Esophagus squamous epithelium (tissue), 5 donors: Measurements from ENCODE around the gene FAT4. TPM values are rescaled to one million over a fixed set of nuclear protein-coding genes. Genes with fewer than 3 reads are reported as not detected.

ENCODE experiments used
- DNase-seq: peaks from one replicate; lab custom pipeline; 2025; lab: John Stamatoyannopoulos, UW
- H3K27ac ChIP-seq, 4 donors: fragments of 200-600 bp; sonication (generic); one replicate each; pipeline ENCODE4 v1.5.1; 2016 to 2019; ENCODE audit warnings: mild to moderate bottlenecking in 1 of 4
- H3K27me3 ChIP-seq, 4 donors: fragments of 200-600 bp; sonication (generic); 1 replicate in 3 of 4; 2 replicates in 1 of 4; pipeline versions ENCODE4 v1.5.1 to v1.6.0; 2017 to 2021; ENCODE audit warnings: antibody characterized with exemption in 1 of 4
- H3K36me3 ChIP-seq, 3 donors: fragments of 200-600 bp; sonication (generic); one replicate each; pipeline ENCODE4 v1.5.1; 2016 to 2019
- H3K4me1 ChIP-seq, 3 donors: fragments of 200-600 bp; sonication (generic); one replicate each; pipeline ENCODE4 v1.5.1; 2017 to 2019
- H3K4me3 ChIP-seq, 4 donors: fragments of 200-600 bp; sonication (generic); 1 replicate in 3 of 4; 2 replicates in 1 of 4; pipeline ENCODE4 v1.5.1; 2016 to 2019; ENCODE audit warnings: mild to moderate bottlenecking in 2 of 4, moderate library complexity in 1 of 4
- H3K9me3 ChIP-seq, 3 donors: fragments of 200-600 bp; sonication (generic); one replicate each; pipeline ENCODE4 v1.5.1; 2016 to 2019
- POLR2A ChIP-seq, 4 donors: fragments of 450-650 bp; IDR thresholded peaks; one replicate each; pipeline ENCODE4 v1.6.1; 2017; ENCODE audit warnings: antibody characterized with exemption in 4 of 4, mild to moderate bottlenecking in 4 of 4, moderate library complexity in 3 of 4
- intact Hi-C: fragments of 100-400 bp; cut with DNase I; formaldehyde crosslinking; loops from one replicate; pipeline ENCODE4 v1.15.0; 2022
- small RNA-seq, 4 donors: library from RNA; depleted of rRNA; stranded (forward); fragments of <200 nt; gene quantifications; one replicate each; pipeline ENCODE3, GENCODE V24; 2016
- total RNA-seq, 4 donors: library from RNA; depleted of rRNA; stranded (reverse); fragments of >200 nt; gene quantifications; one replicate each; pipeline ENCODE4 v1.1.0, GENCODE V29; 2016
- TF ChIP-seq, protein P1 (sequence below), 6 experiments: fragments of 450-650 bp in 4 of 6; fragments of 200-600 bp in 2 of 6; sonication (generic) in 2 of 6; IDR thresholded peaks; one replicate each; pipeline ENCODE4 v1.5.1; 2016 to 2019; ENCODE audit warnings: antibody characterized with exemption in 6 of 6, mild to moderate bottlenecking in 4 of 6, moderate library complexity in 4 of 6
- donor health status: DM: yes; HTN: yes; CAD: no.

The FAT4 gene
- total RNA-seq, 4 donors from 2014 or later: 0.61 to 18.5 (median 2.8) TPM

GRCh38 chr4:125360727-125361126 is 46.0 kb downstream of the FAT4 start:
- Histone ChIP-seq H3K27me3 (no peaks in the 10 kb centered on the region), H3K4me1 (no peaks in the 10 kb centered on the region)

More at GRCh38 chr4:125360727-125361126, 46.0 kb downstream of the FAT4 start:
- TF ChIP-seq POLR2A (IDR thresholded peaks at IDR 0.05): no peak
- TF ChIP-seq, protein P1, sequence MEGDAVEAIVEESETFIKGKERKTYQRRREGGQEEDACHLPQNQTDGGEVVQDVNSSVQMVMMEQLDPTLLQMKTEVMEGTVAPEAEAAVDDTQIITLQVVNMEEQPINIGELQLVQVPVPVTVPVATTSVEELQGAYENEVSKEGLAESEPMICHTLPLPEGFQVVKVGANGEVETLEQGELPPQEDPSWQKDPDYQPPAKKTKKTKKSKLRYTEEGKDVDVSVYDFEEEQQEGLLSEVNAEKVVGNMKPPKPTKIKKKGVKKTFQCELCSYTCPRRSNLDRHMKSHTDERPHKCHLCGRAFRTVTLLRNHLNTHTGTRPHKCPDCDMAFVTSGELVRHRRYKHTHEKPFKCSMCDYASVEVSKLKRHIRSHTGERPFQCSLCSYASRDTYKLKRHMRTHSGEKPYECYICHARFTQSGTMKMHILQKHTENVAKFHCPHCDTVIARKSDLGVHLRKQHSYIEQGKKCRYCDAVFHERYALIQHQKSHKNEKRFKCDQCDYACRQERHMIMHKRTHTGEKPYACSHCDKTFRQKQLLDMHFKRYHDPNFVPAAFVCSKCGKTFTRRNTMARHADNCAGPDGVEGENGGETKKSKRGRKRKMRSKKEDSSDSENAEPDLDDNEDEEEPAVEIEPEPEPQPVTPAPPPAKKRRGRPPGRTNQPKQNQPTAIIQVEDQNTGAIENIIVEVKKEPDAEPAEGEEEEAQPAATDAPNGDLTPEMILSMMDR (IDR thresholded peaks at IDR 0.05): no peak
- intact Hi-C loops: no loop called here
- no peaks in the 10 kb centered on the region for H3K36me3 ChIP-seq
- H3K4me3 ChIP-seq: no peak overlapping the region
- H3K9me3 ChIP-seq: no peaks in the 10 kb centered on the region
- no peak overlapping the region for H3K27ac ChIP-seq
- no peak for DNase-seq

Small RNAs within 50 kb of the gene (small RNA-seq; reads per million reads assigned to genes)
- 0 reads per million in 4 donors for gene RF00019
